DOHH2 (cell line): ENCODE data around the gene EXOSC6.

Experiments
- EZH2phosphoT487 ChIP-seq: fragments of 200-600 bp; sonication (generic); IDR thresholded peaks from 2 replicates; pipeline ENCODE4 v1.6.1; 2017; ENCODE audit warnings: borderline replicate concordance, mild to moderate bottlenecking, antibody characterized with exemption, low read length, moderate library complexity, mixed read lengths
- TF ChIP-seq, protein P1 (sequence below): fragments of 200-600 bp; sonication (generic); IDR thresholded peaks from one replicate; pipeline ENCODE4 v1.5.1; 2014; ENCODE audit warnings: antibody characterized with exemption, mild to moderate bottlenecking, low read depth, low read length; ENCODE audit not compliant: poor library complexity, severe bottlenecking

DNA sequence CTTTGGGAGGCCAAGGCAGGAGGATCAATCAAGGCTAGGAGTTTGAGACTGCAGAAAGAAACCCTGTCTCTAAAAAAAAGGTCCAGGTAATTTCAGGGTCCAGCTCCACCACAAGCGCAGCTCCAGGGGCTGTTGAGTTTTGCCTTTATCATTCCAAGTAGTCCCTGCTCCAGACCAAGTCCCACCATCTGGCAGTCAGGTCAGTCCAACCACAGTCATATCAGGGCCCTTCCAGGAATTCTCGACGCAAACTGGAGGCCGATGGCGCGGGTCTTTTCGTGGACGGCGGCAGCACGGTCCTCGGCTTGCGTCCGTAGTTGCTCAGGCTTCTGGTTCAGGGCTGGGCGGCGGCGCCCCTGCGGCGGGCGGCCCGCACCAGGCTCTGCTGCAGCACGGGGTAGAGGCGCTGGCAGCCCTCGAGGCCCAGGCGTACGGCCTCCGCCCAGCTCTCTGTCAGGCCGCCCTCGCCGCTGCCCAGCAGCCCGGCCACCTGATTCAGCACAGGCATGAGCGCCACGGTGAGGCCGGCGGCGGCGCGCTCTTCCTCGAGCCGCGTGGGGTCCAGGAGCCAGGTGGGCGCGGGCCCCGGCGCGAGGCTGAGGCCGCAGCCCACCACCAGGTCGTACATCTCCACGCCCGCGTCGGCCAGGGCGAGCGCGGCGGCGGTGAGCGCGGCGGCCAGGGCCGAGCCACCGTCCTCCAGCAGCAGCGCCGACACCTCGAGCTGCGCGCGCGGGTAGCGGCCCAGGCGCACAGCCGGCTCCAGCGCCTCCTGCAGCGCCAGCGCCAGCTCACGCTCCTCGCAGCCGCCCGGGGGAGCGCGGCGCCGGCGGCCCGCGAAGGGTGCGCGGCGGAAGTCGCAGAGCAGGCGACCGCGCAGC is 752 bp downstream of the EXOSC6 start:
- TF ChIP-seq, protein P1, sequence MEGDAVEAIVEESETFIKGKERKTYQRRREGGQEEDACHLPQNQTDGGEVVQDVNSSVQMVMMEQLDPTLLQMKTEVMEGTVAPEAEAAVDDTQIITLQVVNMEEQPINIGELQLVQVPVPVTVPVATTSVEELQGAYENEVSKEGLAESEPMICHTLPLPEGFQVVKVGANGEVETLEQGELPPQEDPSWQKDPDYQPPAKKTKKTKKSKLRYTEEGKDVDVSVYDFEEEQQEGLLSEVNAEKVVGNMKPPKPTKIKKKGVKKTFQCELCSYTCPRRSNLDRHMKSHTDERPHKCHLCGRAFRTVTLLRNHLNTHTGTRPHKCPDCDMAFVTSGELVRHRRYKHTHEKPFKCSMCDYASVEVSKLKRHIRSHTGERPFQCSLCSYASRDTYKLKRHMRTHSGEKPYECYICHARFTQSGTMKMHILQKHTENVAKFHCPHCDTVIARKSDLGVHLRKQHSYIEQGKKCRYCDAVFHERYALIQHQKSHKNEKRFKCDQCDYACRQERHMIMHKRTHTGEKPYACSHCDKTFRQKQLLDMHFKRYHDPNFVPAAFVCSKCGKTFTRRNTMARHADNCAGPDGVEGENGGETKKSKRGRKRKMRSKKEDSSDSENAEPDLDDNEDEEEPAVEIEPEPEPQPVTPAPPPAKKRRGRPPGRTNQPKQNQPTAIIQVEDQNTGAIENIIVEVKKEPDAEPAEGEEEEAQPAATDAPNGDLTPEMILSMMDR: no peak
- no peak for TF ChIP-seq EZH2phosphoT487
